H9 (cell line): ENCODE results near the gene RRP36. TPM values are rescaled to one million over a fixed set of nuclear protein-coding genes. Genes with fewer than 3 reads are reported as not detected.

Source experiments
- DNase-seq: peaks from one replicate; pipeline ENCODE4 v3.0.0-alpha.2; 2017
- H2AFZ ChIP-seq: one replicate; pipeline ENCODE4 v1.6.1; 2013; ENCODE audit warnings: mild to moderate bottlenecking, low read length, control low read depth, moderate library complexity
- H2AK5ac ChIP-seq: 2 replicates; pipeline ENCODE4 v1.6.1; 2013; ENCODE audit warnings: low read length, control low read depth, mixed read lengths; ENCODE audit not compliant: insufficient read length
- H2BK120ac ChIP-seq: one replicate; pipeline ENCODE4 v1.6.1; 2013; ENCODE audit warnings: low read depth, mild to moderate bottlenecking, low read length, control low read depth, inconsistent platforms; ENCODE audit not compliant: poor library complexity, severe bottlenecking
- H2BK12ac ChIP-seq: 2 replicates; pipeline ENCODE4 v1.6.1; 2013; ENCODE audit warnings: low read length, control low read depth, mixed read lengths, low read depth; ENCODE audit not compliant: insufficient read length
- H2BK15ac ChIP-seq: 2 replicates; pipeline ENCODE4 v1.6.1; 2013; ENCODE audit warnings: low read depth, low read length, control low read depth
- H2BK20ac ChIP-seq: one replicate; pipeline ENCODE4 v1.6.1; 2013; ENCODE audit warnings: low read depth, mild to moderate bottlenecking, low read length, control low read depth, inconsistent platforms; ENCODE audit not compliant: poor library complexity, severe bottlenecking
- H2BK5ac ChIP-seq: 2 replicates; pipeline ENCODE4 v1.6.1; 2013; ENCODE audit warnings: low read length, control low read depth, mixed read lengths; ENCODE audit not compliant: insufficient read length
- H3K14ac ChIP-seq: 2 replicates; pipeline ENCODE4 v1.6.1; 2013; ENCODE audit warnings: low read length, control low read depth; ENCODE audit not compliant: insufficient read depth
- H3K18ac ChIP-seq: 2 replicates; pipeline ENCODE4 v1.6.1; 2013; ENCODE audit warnings: low read depth, mild to moderate bottlenecking, mixed read lengths, low read length, control low read depth; ENCODE audit not compliant: insufficient read length
- H3K23ac ChIP-seq: 2 replicates; pipeline ENCODE4 v1.6.1; 2013; ENCODE audit warnings: low read length, control low read depth, mixed read lengths, low read depth; ENCODE audit not compliant: insufficient read length
- H3K23me2 ChIP-seq: 2 replicates; pipeline ENCODE4 v1.6.1; 2013; ENCODE audit warnings: low read depth, mild to moderate bottlenecking, mixed read lengths, low read length, control low read depth; ENCODE audit not compliant: insufficient read length, poor library complexity, severe bottlenecking
- H3K27ac ChIP-seq: 2 replicates; pipeline ENCODE4 v1.5.1; 2013; ENCODE audit warnings: low read length, control low read depth, mixed read lengths, low read depth; ENCODE audit not compliant: insufficient read length
- H3K27me3 ChIP-seq: 2 replicates; pipeline ENCODE4 v1.6.1; 2013; ENCODE audit warnings: low read length, control low read depth, inconsistent platforms; ENCODE audit not compliant: insufficient read depth
- H3K4ac ChIP-seq: 2 replicates; pipeline ENCODE4 v1.6.1; 2013; ENCODE audit warnings: low read depth, mild to moderate bottlenecking, control low read depth, inconsistent platforms, low read length, moderate library complexity
- H3K4me1 ChIP-seq: 2 replicates; pipeline ENCODE4 v1.6.1; 2013; ENCODE audit warnings: low read length, control low read depth, inconsistent platforms; ENCODE audit not compliant: insufficient read depth
- H3K4me2 ChIP-seq: 2 replicates; pipeline ENCODE4 v1.6.1; 2013; ENCODE audit warnings: low read length, control low read depth, mixed read lengths; ENCODE audit not compliant: insufficient read length, insufficient read depth
- H3K56ac ChIP-seq: 2 replicates; pipeline ENCODE4 v1.6.1; 2013; ENCODE audit warnings: low read depth, mild to moderate bottlenecking, mixed read lengths, low read length, control low read depth; ENCODE audit not compliant: insufficient read length
- H3K79me1 ChIP-seq: 2 replicates; pipeline ENCODE4 v1.6.1; 2013; ENCODE audit warnings: low read depth, mild to moderate bottlenecking, moderate library complexity, low read length, control low read depth, inconsistent platforms; ENCODE audit not compliant: insufficient read depth, poor library complexity, severe bottlenecking
- H3K79me2 ChIP-seq: 2 replicates; pipeline ENCODE4 v1.6.1; 2013; ENCODE audit warnings: low read length, control low read depth, inconsistent platforms; ENCODE audit not compliant: insufficient read depth
- H3K9ac ChIP-seq: 2 replicates; pipeline ENCODE4 v1.6.1; 2013; ENCODE audit warnings: low read length, control low read depth, mixed read lengths; ENCODE audit not compliant: insufficient read length; ENCODE audit errors: extremely low read depth
- H3K9me3 ChIP-seq: one replicate; pipeline ENCODE4 v1.6.1; 2013; ENCODE audit warnings: low read depth, low read length, inconsistent platforms; ENCODE audit not compliant: control insufficient read depth
- H3T11ph ChIP-seq: one replicate; pipeline ENCODE4 v1.6.1; 2013; ENCODE audit warnings: mild to moderate bottlenecking, low read length, control low read depth, inconsistent platforms
- H4K20me1 ChIP-seq: one replicate; pipeline ENCODE4 v1.6.1; 2013; ENCODE audit not compliant: control insufficient read depth, insufficient read length, insufficient read depth
- H4K5ac ChIP-seq: 2 replicates; pipeline ENCODE4 v1.6.1; 2013; ENCODE audit warnings: low read depth, mild to moderate bottlenecking, mixed read lengths, low read length, control low read depth; ENCODE audit not compliant: insufficient read length
- H4K8ac ChIP-seq: replicated peaks from 2 replicates; pipeline ENCODE4 v1.6.1; 2013; ENCODE audit warnings: low read length, control low read depth, mixed read lengths, low read depth; ENCODE audit not compliant: insufficient read length
- H4K91ac ChIP-seq: 2 replicates; pipeline ENCODE4 v1.6.1; 2013; ENCODE audit warnings: low read depth, mild to moderate bottlenecking, moderate library complexity, mixed read lengths, low read length, control low read depth; ENCODE audit not compliant: insufficient read length
- H3K27ac Mint-ChIP-seq, 3 experiments: 2 replicates in 2 of 3; 3 replicates in 1 of 3; pipeline ENCODE4 v1.8.0; 2020 to 2021; ENCODE audit warnings: mixed read lengths in 3 of 3, mild to moderate bottlenecking in 1 of 3, moderate library complexity in 1 of 3
- H3K27me3 Mint-ChIP-seq: 2 replicates; pipeline ENCODE4 v1.8.0; 2021; ENCODE audit warnings: low read depth, mild to moderate bottlenecking, moderate library complexity, mixed read lengths
- H3K36me3 Mint-ChIP-seq, 3 experiments: 2 replicates in 2 of 3; 3 replicates in 1 of 3; pipeline ENCODE4 v1.8.0; 2020 to 2021; ENCODE audit warnings: low read depth in 3 of 3, mixed read lengths in 3 of 3; ENCODE audit not compliant: insufficient read depth in 1 of 3
- H3K4me1 Mint-ChIP-seq, 2 experiments: 2 replicates each; pipeline ENCODE4 v1.8.0; 2020; ENCODE audit warnings: mixed read lengths in 2 of 2
- H3K4me3 Mint-ChIP-seq, 2 experiments: 2 replicates in 1 of 2; 3 replicates in 1 of 2; pipeline ENCODE4 v1.8.0; 2020 to 2021; ENCODE audit warnings: mild to moderate bottlenecking in 2 of 2, mixed read lengths in 2 of 2, moderate library complexity in 1 of 2
- H3K9me3 Mint-ChIP-seq, 2 experiments: 2 replicates in 1 of 2; 3 replicates in 1 of 2; pipeline ENCODE4 v1.8.0; 2020; ENCODE audit warnings: mild to moderate bottlenecking in 2 of 2, mixed read lengths in 2 of 2, moderate library complexity in 1 of 2
- CTCF ChIP-seq: fragments of 200-600 bp; sonication (generic); conservative IDR thresholded peaks from 3 replicates; pipeline ENCODE4 v1.8.0; 2021; ENCODE audit warnings: antibody characterized with exemption, mild to moderate bottlenecking
- WGBS: extraction: QIAGEN DNeasy Blood & Tissue Kit; methylation state at CpG from one replicate; pipeline ENCODE4 v1.1.7; 2013; ENCODE audit warnings: missing lambda C conversion rate, low lambda C conversion rate, mixed read lengths; ENCODE audit not compliant: insufficient read length; ENCODE audit errors: extremely low coverage; 5-methylcytosine and 5-hydroxymethylcytosine counted together
- total RNA-seq: library from RNA; stranded (reverse); gene quantifications from 2 replicates; pipeline ENCODE4 v1.2.1, GENCODE V29; 2021

Gene RRP36
- total RNA-seq, 1 experiment from 2014 or later: 117 TPM

GRCh38 chr6:43078691-43079090, 57.3 kb downstream of the RRP36 start:
- no peak overlapping the region for H2AK5ac ChIP-seq
- H4K5ac ChIP-seq: no peak overlapping the region
- Mint-ChIP-seq H3K27ac (no peak overlapping the region), H3K4me3 (peak overlapping the region in 1 of 2 experiments; percentile 90; a peak in 2 of 5 replicates), H3K4me1 (peaks cover 39 to 52% of the 10 kb centered on the region in 2 experiments), H3K27me3 (no peaks in the 10 kb centered on the region), H3K36me3 (peaks cover 6 to 16% (median 7%) of the 10 kb centered on the region in 3 experiments), H3K9me3 (no peaks in the 10 kb centered on the region)
- H2AFZ ChIP-seq: no peak overlapping the region
- H3K56ac ChIP-seq: no peak overlapping the region
- no peak overlapping the region for H2BK5ac ChIP-seq
- H4K20me1 ChIP-seq: no peaks in the 10 kb centered on the region
- H3K27me3 ChIP-seq: no peaks in the 10 kb centered on the region
- H3K79me1 ChIP-seq: peaks cover 11% of the 10 kb centered on the region
- H2BK15ac ChIP-seq: no peak overlapping the region
- H4K8ac ChIP-seq: no peak overlapping the region
- H2BK120ac ChIP-seq: no peak overlapping the region
- WGBS: no CpG with 5 or more reads among the region's 2 CpGs
- no peak overlapping the region for H2BK12ac ChIP-seq
- H2BK20ac ChIP-seq: no peak overlapping the region
- H3K9me3 ChIP-seq: no peaks in the 10 kb centered on the region
- no peak overlapping the region for H4K91ac ChIP-seq
- DNase-seq: no peak
- no peak for TF ChIP-seq CTCF
- peaks cover 13% of the 10 kb centered on the region for H3K4me1 ChIP-seq
- H3K14ac ChIP-seq: no peak overlapping the region
- H3K79me2 ChIP-seq: peaks cover 22% of the 10 kb centered on the region; the same call in 1 of the 2 replicates
- no peak overlapping the region for H3K4ac ChIP-seq
- no peak overlapping the region for H3K9ac ChIP-seq
- peaks cover 10% of the 10 kb centered on the region for H3K23me2 ChIP-seq
- H3K4me2 ChIP-seq: no peak overlapping the region
- H3K23ac ChIP-seq: no peak overlapping the region
- no peak overlapping the region for H3K27ac ChIP-seq
- no peak overlapping the region for H3T11ph ChIP-seq
- H3K18ac ChIP-seq: no peak overlapping the region

Other genes starting within 250 kb of the RRP36 start
- gene BICRAL, start 239.6 kb upstream of the RRP36 start, total RNA-seq: 9.7 and 9.8 TPM in 2 replicates
- gene RPL7L1, start 142.0 kb upstream of the RRP36 start, total RNA-seq: 126 and 130 TPM in 2 replicates
- not detected in 2 replicates for gene PTCRA, start 105.6 kb upstream of the RRP36 start, total RNA-seq
- gene CNPY3, start 92.1 kb upstream of the RRP36 start, total RNA-seq: 56.0 and 59.9 TPM in 2 replicates
- 1.1 TPM in 2 replicates for gene GNMT, start 60.9 kb upstream of the RRP36 start, total RNA-seq
- 15.5 and 15.6 TPM in 2 replicates for gene PEX6, start 42.4 kb upstream of the RRP36 start, total RNA-seq
- gene PPP2R5D, start 37.1 kb upstream of the RRP36 start, total RNA-seq: 53.5 and 57.7 TPM in 2 replicates
- gene MEA1, start 7.7 kb upstream of the RRP36 start, total RNA-seq: 105 and 113 TPM in 2 replicates
- 146 TPM in 2 replicates for gene KLHDC3, start 7.4 kb upstream of the RRP36 start, total RNA-seq
- gene CUL7, start 32.2 kb downstream of the RRP36 start, total RNA-seq: 23.5 and 24.5 TPM in 2 replicates
- 71.9 and 74.4 TPM in 2 replicates for gene MRPL2, start 37.8 kb downstream of the RRP36 start, total RNA-seq
- gene KLC4, start 38.0 kb downstream of the RRP36 start, total RNA-seq: 29.7 TPM in 2 replicates
- gene PTK7, start 54.7 kb downstream of the RRP36 start, total RNA-seq: 126 and 128 TPM in 2 replicates
- 57.5 and 59.7 TPM in 2 replicates for gene SRF, start 149.6 kb downstream of the RRP36 start, total RNA-seq
- gene CUL9, start 160.6 kb downstream of the RRP36 start, total RNA-seq: 15.2 and 15.5 TPM in 2 replicates
- gene DNPH1, start 207.9 kb downstream of the RRP36 start, total RNA-seq: 47.0 and 56.2 TPM in 2 replicates
- 1.3 and 1.6 TPM in 2 replicates for gene TTBK1, start 221.9 kb downstream of the RRP36 start, total RNA-seq